DOHH2 (cell line): ENCODE data around the gene PDE4D.

Source experiments
- H3F3A ChIP-seq: fragments of 200-600 bp; sonication (generic), shearing (Covaris generic); 2 replicates; pipeline ENCODE4 v1.6.0; 2016; ENCODE audit warnings: antibody characterized with exemption, mild to moderate bottlenecking; ENCODE audit not compliant: control insufficient read depth, insufficient read depth
- H3K27ac ChIP-seq: fragments of 200-600 bp; sonication (generic); 2 replicates; pipeline ENCODE4 v1.5.1; 2014; ENCODE audit warnings: low read depth, mild to moderate bottlenecking, low read length, moderate library complexity
- H3K27me3 ChIP-seq: fragments of 200-600 bp; sonication (generic); 2 replicates; pipeline ENCODE4 v1.6.1; 2014; ENCODE audit warnings: mild to moderate bottlenecking, low read length, mixed read lengths; ENCODE audit not compliant: control insufficient read depth
- H3K36me3 ChIP-seq: fragments of 200-600 bp; sonication (generic); 2 replicates; pipeline ENCODE4 v1.6.1; 2014; ENCODE audit warnings: mild to moderate bottlenecking, low read length, moderate library complexity, mixed read lengths; ENCODE audit not compliant: control insufficient read depth
- H3K4me1 ChIP-seq: fragments of 200-600 bp; sonication (generic); 2 replicates; pipeline ENCODE4 v1.6.1; 2014; ENCODE audit warnings: mild to moderate bottlenecking, low read length, mixed read lengths; ENCODE audit not compliant: control insufficient read depth
- H3K4me2 ChIP-seq: fragments of 200-600 bp; sonication (generic); 2 replicates; pipeline ENCODE4 v1.6.0; 2014; ENCODE audit warnings: mild to moderate bottlenecking, low read length, moderate library complexity
- H3K4me3 ChIP-seq: fragments of 200-600 bp; sonication (generic); 2 replicates; pipeline ENCODE4 v1.5.1; 2014; ENCODE audit warnings: mild to moderate bottlenecking, low read length, mixed read lengths
- H3K79me2 ChIP-seq: fragments of 200-600 bp; sonication (generic); 2 replicates; pipeline ENCODE4 v1.6.1; 2014; ENCODE audit warnings: mild to moderate bottlenecking, low read length, mixed read lengths; ENCODE audit not compliant: control insufficient read depth
- H3K9me2 ChIP-seq: fragments of 200-600 bp; sonication (generic); replicated peaks from 2 replicates; pipeline ENCODE4 v1.6.1; 2014; ENCODE audit warnings: mild to moderate bottlenecking, low read length, mixed read lengths; ENCODE audit not compliant: control insufficient read depth
- H3K9me3 ChIP-seq: fragments of 200-600 bp; sonication (generic); 2 replicates; pipeline ENCODE4 v1.6.1; 2014; ENCODE audit warnings: antibody characterized with exemption, low read length, mixed read lengths; ENCODE audit not compliant: control insufficient read depth, insufficient read depth
- H4K20me1 ChIP-seq: fragments of 200-600 bp; sonication (generic); 2 replicates; pipeline ENCODE4 v1.6.0; 2014; ENCODE audit warnings: low read depth, mild to moderate bottlenecking, antibody characterized with exemption, low read length, moderate library complexity; ENCODE audit not compliant: control insufficient read depth, insufficient read depth
- EZH2phosphoT487 ChIP-seq: fragments of 200-600 bp; sonication (generic); IDR thresholded peaks from 2 replicates; pipeline ENCODE4 v1.6.1; 2017; ENCODE audit warnings: borderline replicate concordance, mild to moderate bottlenecking, antibody characterized with exemption, low read length, moderate library complexity, mixed read lengths
- TF ChIP-seq, protein P1 (sequence below): fragments of 200-600 bp; sonication (generic); IDR thresholded peaks from one replicate; pipeline ENCODE4 v1.5.1; 2014; ENCODE audit warnings: antibody characterized with exemption, mild to moderate bottlenecking, low read depth, low read length; ENCODE audit not compliant: poor library complexity, severe bottlenecking

Gene PDE4D

DNA sequence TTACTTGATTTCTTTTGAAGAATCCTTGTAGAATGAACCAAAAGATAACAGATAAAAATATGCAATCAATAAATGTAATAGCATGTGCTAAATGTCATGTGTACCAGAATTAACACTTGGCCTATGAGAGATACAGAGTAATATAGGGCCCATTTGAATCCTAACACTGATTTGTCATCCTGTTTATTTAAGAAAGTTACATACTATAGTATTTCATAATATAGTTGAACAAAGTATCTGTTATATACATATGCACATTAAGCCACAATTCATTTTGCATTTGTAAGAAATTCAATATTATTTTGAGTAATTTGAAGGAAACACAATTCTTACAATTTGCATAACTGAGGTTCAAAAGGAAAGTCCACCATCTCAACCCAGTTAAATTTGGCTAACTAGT is 389.5 kb downstream of the PDE4D start:
- Histone ChIP-seq H3K27me3 (peaks cover 12% of the 10 kb centered on the region), H3K79me2 (no peaks in the 10 kb centered on the region), H3K4me3 (no peak overlapping the region), H3K4me1 (no peaks in the 10 kb centered on the region), H3K9me3 (no peaks in the 10 kb centered on the region), H3K9me2 (no peaks in the 10 kb centered on the region), H4K20me1 (no peaks in the 10 kb centered on the region), H3K36me3 (no peaks in the 10 kb centered on the region), H3K4me2 (no peak overlapping the region), H3F3A (no peaks in the 10 kb centered on the region), H3K27ac (no peak overlapping the region)
- TF ChIP-seq, protein P1, sequence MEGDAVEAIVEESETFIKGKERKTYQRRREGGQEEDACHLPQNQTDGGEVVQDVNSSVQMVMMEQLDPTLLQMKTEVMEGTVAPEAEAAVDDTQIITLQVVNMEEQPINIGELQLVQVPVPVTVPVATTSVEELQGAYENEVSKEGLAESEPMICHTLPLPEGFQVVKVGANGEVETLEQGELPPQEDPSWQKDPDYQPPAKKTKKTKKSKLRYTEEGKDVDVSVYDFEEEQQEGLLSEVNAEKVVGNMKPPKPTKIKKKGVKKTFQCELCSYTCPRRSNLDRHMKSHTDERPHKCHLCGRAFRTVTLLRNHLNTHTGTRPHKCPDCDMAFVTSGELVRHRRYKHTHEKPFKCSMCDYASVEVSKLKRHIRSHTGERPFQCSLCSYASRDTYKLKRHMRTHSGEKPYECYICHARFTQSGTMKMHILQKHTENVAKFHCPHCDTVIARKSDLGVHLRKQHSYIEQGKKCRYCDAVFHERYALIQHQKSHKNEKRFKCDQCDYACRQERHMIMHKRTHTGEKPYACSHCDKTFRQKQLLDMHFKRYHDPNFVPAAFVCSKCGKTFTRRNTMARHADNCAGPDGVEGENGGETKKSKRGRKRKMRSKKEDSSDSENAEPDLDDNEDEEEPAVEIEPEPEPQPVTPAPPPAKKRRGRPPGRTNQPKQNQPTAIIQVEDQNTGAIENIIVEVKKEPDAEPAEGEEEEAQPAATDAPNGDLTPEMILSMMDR: no peak
- no peak for TF ChIP-seq EZH2phosphoT487

DNA sequence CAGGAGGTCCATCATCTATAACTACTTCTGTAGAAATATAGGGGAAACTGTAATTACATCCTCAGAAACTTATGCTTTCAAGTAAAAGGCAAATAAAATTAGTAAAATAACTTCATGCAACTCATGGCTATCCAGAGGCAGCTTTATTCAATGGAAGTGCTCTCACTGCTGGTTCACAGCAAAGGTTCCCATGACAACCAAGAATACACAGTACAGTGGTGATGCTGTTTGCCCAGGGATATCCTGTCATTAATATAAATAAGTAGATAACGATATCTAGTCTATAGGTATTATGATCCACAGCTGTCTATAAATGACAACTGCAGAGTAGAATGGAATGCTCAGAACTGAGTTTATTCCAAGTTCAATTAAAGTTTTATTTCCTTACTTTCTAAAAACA is 390.3 kb downstream of the PDE4D start:
- Histone ChIP-seq H3K4me3 (no peak overlapping the region), H3K79me2 (no peaks in the 10 kb centered on the region), H3K9me2 (no peaks in the 10 kb centered on the region), H3K9me3 (no peaks in the 10 kb centered on the region), H3K4me1 (no peaks in the 10 kb centered on the region), H3K27me3 (peaks cover 12% of the 10 kb centered on the region), H3K27ac (no peak overlapping the region), H3F3A (no peaks in the 10 kb centered on the region), H4K20me1 (no peaks in the 10 kb centered on the region), H3K4me2 (no peak overlapping the region), H3K36me3 (no peaks in the 10 kb centered on the region)
- TF ChIP-seq, protein P1: no peak
- no peak for TF ChIP-seq EZH2phosphoT487

DNA sequence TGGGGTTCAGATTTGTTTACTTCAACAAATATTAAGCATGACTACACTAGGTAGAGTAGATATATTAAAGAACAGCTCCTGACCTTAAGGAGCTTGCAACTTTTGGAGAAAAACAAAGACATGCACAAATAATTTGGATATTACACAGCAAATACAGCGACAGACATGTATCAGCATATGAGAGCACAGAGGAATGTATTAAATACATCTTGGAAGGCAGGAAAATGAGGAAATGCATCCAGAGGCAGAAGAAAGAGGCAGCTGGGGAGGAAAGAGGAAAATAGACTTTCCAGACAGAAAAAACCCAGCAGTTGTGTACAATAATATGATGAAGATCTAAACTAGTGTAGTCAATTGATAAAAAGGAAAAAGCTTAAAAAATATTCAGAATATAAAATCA is 392.2 kb downstream of the PDE4D start:
- no peaks in the 10 kb centered on the region for H3K9me3 ChIP-seq
- no peak overlapping the region for H3K27ac ChIP-seq
- H3K4me3 ChIP-seq: no peak overlapping the region
- TF ChIP-seq, protein P1: no peak
- no peak for TF ChIP-seq EZH2phosphoT487
- H3K27me3 ChIP-seq: peaks cover 14% of the 10 kb centered on the region
- no peaks in the 10 kb centered on the region for H3K36me3 ChIP-seq
- H3K4me2 ChIP-seq: no peak overlapping the region
- H3K9me2 ChIP-seq: no peaks in the 10 kb centered on the region
- no peaks in the 10 kb centered on the region for H3K4me1 ChIP-seq
- no peaks in the 10 kb centered on the region for H4K20me1 ChIP-seq
- no peaks in the 10 kb centered on the region for H3K79me2 ChIP-seq
- no peaks in the 10 kb centered on the region for H3F3A ChIP-seq

DNA sequence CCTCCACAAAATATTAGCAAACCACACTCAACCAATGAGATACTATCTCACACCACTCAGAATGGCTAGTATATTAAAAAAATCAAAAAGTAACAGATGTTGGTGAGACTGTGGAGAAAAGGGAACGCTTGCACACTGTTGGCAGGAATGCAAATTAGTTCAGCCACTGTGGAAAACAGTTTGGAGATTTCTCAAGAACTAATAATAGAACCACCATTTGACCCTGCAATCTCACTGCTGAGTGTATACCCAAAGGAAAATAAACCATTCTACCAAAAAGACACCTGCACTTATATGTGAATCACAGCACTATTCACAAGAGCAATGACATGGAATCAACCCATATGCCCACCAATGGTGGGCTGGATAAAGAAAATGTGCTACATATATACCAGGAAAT is 393.5 kb downstream of the PDE4D start:
- no peaks in the 10 kb centered on the region for H3K79me2 ChIP-seq
- H3K4me1 ChIP-seq: no peaks in the 10 kb centered on the region
- TF ChIP-seq, protein P1: no peak
- no peak for TF ChIP-seq EZH2phosphoT487
- H4K20me1 ChIP-seq: no peaks in the 10 kb centered on the region
- no peaks in the 10 kb centered on the region for H3K9me3 ChIP-seq
- no peak overlapping the region for H3K4me2 ChIP-seq
- peaks cover 14% of the 10 kb centered on the region for H3K27me3 ChIP-seq
- no peaks in the 10 kb centered on the region for H3F3A ChIP-seq
- no peaks in the 10 kb centered on the region for H3K9me2 ChIP-seq
- H3K27ac ChIP-seq: no peak overlapping the region
- no peak overlapping the region for H3K4me3 ChIP-seq
- H3K36me3 ChIP-seq: no peaks in the 10 kb centered on the region
